Measurements from ENCODE around the gene NAGA.

The NAGA gene

GRCh38 chr22:42035256-42035655 lies 35.4 kb downstream of the NAGA start:
- DNase-seq = no peak

- no peak for DNase-seq
Observed at GRCh38 chr22:42033263-42034181, 37.1 kb downstream of the NAGA start.

- DNase-seq = no peak
Observed at GRCh38 chr22:42026705-42027104, 43.9 kb downstream of the NAGA start.

GRCh38 chr22:42025421-42025820 lies 45.2 kb downstream of the NAGA start:
- no peak for DNase-seq

GRCh38 chr22:42022162-42022847 lies 48.3 kb downstream of the NAGA start:
- no peak for DNase-seq

GRCh38 chr22:42021571-42021970 lies 49.0 kb downstream of the NAGA start:
- DNase-seq = no peak

- no peak for DNase-seq
Observed at GRCh38 chr22:42018224-42018623, 52.4 kb downstream of the NAGA start.

GRCh38 chr22:42016111-42016510 lies 54.5 kb downstream of the NAGA start:
- no peak for DNase-seq

GRCh38 chr22:42013385-42013784 lies 57.2 kb downstream of the NAGA start:
- DNase-seq = no peak

GRCh38 chr22:42010778-42011177 lies 59.8 kb downstream of the NAGA start:
- DNase-seq = no peak
